ENCODE results near the gene CFAP47.
"Not testable (repeated sequence)": the region's sequence is repeated elsewhere in the genome, so short reads cannot be mapped to it uniquely, and the experiment has no call there.

CFAP47 gene

DNA sequence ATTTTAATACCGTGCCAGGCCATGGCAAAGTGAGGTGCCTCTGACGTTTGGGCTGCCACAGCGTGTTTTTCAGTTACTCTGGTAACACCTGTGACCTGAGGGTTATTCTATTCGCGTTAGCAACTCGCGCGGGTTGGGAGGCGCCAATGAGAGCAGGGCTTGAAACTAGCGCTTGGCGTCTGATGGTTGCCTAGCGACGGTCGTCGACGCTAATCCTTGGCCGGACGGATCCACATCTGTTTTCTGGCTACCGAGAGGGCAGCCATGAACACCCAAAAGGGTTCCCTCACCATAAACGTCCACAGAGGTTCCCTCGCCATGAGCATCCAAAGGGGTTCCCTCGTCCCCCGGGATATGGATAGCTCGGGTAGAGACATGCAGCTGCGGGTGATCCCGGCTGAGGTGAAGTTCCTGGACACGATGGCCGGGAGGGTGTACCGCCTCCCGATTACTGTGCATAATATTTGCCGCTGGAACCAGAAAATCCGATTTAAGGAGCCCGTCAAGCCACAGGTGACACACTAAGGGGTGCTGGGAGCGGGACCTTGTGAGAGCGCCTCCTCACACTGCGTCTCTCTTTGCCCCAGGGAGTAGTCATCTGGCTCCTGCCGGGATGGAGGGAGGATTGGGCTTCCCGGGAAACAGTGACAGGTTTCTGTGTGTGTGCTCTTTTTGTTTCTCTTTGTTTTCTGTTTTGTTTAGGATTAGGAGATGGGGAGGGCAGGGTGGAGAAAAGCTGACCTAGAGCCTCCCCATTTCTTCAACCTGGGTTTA, at the start of gene CFAP47:
Gene CFAP47, plus strand, starts transcription at position 199 of the 774 bp plus-strand sequence. Its CDS starts 66 bp downstream, at position 265.
- no peak for DNase-seq

- DNase-seq, result no peak
Observed at GRCh38 chrX:35880601-35881000, 38.9 kb upstream of the CFAP47 start.

- no peak for DNase-seq
Observed at GRCh38 chrX:35886135-35886534, 33.4 kb upstream of the CFAP47 start.

- DNase-seq, result peak; percentile 0
Observed at GRCh38 chrX:35890699-35891098, 28.8 kb upstream of the CFAP47 start.

GRCh38 chrX:35986816-35987215, 67.3 kb downstream of the CFAP47 start:
- DNase-seq, result not testable (repeated sequence)

GRCh38 chrX:36007207-36007606, 87.7 kb downstream of the CFAP47 start:
- no peak for DNase-seq

GRCh38 chrX:36019125-36019524, 99.6 kb downstream of the CFAP47 start:
- DNase-seq, result no peak

GRCh38 chrX:36035550-36035949, 116.0 kb downstream of the CFAP47 start:
- DNase-seq, result no peak

GRCh38 chrX:36062778-36063177, 143.2 kb downstream of the CFAP47 start:
- no peak for DNase-seq

GRCh38 chrX:36071061-36071460, 151.5 kb downstream of the CFAP47 start:
- DNase-seq, result no peak

DNA sequence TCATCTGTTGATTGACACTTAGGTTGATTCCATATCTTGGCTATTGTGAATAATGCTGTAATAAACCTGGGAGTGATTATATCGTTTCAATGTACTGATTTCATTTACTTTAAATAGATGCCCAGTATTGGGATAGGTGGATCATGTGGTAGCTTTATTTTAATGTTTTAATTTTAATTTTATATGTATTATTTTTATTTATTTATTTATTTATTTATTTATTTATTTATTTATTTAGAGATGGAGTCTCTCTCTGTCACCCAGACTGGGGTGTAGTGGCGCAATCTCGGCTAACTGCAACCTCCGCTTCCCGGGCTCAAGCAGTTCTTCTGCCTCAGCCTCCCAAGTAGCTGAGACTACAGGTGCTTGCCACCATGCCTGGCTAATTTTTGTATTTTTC, 155.5 kb downstream of the CFAP47 start:
- not testable (repeated sequence) for DNase-seq

DNA sequence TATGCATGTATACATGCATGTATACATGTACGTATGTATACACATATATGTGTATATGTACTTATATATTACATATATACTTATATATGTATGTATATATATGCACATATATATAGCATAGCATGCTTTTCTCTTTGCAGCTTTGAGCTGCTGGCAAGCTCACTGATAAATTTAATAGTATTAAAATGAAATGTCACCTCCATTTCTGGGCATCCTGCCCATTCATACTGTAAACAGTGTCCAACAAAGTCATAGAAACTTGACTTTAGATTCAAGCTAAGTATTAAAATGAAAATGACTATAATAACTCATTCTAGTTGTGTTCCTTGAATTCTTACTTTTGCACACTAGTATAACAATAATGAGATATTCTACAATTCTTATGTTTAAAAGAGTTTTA, 163.7 kb downstream of the CFAP47 start:
- DNase-seq, result no peak

GRCh38 chrX:36087366-36087765, 167.8 kb downstream of the CFAP47 start:
- no peak for DNase-seq

DNA sequence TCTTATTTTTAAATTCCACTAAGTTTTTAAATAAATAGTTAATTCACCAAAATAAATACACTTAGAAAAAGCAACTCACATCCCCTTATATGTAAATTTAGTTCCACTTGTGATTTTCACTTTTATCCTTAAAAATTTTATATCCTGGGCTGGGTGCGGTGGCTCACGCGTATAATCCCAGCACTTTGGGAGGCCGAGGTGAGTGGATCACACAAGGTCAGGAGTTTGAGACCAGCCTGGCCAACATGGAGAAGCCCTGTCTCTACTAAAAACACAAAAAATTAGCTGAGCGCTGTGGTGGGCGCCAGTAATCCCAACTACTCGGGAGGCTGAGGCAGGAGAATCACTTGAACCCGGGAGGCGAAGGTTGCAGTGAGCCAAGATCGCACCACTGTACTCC, 169.4 kb downstream of the CFAP47 start:
- DNase-seq, result not testable (repeated sequence)

DNA sequence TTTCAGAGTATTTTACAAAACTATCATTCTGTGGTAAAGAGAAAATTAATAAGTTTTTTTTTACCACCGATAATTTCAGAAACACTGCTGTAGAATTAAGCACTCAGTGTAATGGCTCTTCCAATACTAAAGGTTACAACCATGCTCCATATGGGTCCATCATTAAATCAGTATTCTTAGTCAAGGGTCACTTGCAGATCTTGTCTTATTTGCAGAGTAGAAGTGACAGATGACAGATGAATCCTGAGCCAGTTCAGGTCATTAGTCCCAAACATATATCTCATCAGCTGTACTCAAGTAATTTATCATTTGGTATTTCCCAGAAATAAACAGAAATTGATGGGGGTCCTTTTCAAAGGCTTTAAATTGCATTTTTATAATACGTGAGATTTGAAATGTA, 182.9 kb downstream of the CFAP47 start:
- no peak for DNase-seq

DNA sequence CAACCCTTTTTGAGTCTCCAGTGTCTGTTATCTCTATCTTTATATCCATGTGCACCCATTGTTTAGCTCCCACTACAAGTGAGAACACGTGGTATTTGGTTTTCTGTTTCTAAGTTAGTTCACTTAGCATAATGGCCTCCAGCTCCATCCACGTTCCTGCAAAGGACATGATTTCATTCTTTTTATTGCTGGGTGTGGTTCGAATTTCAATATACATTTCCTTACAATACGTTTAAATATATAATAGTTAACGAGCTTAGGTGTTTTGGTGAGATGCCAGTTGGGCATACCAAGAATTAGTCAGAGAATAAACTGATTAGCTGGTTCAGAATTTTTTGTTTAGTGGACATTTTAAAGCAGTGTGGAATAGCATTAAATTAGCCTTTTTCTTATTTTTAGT, 196.7 kb downstream of the CFAP47 start:
- no peak for DNase-seq

DNA sequence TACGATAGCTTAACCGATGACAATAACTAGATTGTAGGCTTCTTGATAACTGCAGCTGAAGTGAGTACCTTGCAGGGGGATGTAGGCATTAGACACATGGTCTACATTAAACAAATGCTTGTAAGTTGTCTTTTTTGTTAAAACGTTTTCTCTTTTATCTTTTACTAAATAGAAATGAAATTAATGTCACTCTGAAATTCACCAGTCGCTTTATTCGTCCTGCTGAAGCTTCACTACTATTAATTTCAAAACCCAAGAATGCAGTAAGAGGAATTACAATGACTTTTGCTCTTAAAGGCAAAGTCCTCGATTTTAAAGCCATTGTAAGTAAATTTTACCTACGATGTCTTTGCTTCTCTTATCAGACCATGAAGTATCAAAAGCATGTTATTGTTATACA, 239.7 kb downstream of the CFAP47 start:
- DNase-seq, result no peak

- DNase-seq, result no peak
Observed at GRCh38 chrX:36160081-36160480, 240.5 kb downstream of the CFAP47 start.

GRCh38 chrX:36198575-36198974, 279.0 kb downstream of the CFAP47 start:
- no peak for DNase-seq

DNA sequence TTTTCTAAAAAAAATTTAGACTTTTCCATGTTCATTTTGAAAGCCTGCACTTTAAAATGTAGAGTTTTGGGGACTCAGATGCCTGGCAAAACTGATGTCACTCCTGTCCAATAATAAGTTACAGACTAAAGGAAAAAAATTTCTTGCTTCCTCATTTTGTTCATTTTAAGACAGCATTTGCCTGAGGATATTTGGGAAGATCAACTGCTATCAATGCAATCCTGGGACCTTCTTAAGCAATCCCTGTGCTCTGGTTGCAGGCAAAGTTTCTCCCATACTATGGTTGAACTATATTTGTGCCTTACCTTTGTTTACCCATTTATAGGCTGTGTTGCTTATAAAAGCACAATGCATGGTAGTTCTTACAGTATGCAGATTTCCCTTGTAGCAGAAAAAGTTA, 280.4 kb downstream of the CFAP47 start:
- no peak for DNase-seq

GRCh38 chrX:36214924-36215323, 295.4 kb downstream of the CFAP47 start:
- no peak for DNase-seq

GRCh38 chrX:36218801-36219200, 299.3 kb downstream of the CFAP47 start:
- DNase-seq, result no peak

- DNase-seq, result not testable (repeated sequence)
Observed at GRCh38 chrX:36234840-36235528, 315.4 kb downstream of the CFAP47 start.

- DNase-seq, result no peak
Observed at GRCh38 chrX:36241397-36241796, 321.9 kb downstream of the CFAP47 start.
